H9 (cell line): ENCODE results near the gene SPEG. TPM values are rescaled to one million over a fixed set of nuclear protein-coding genes. Genes with fewer than 3 reads are reported as not detected.
A peak's percentile ranks its signal among the peaks of the same experiment; 100 is the strongest.

Experiments used
- DNase-seq: peaks from one replicate; pipeline ENCODE4 v3.0.0-alpha.2; 2017
- H2AFZ ChIP-seq: one replicate; pipeline ENCODE4 v1.6.1; 2013; ENCODE audit warnings: mild to moderate bottlenecking, low read length, control low read depth, moderate library complexity
- H2AK5ac ChIP-seq: 2 replicates; pipeline ENCODE4 v1.6.1; 2013; ENCODE audit warnings: low read length, control low read depth, mixed read lengths; ENCODE audit not compliant: insufficient read length
- H2BK120ac ChIP-seq: one replicate; pipeline ENCODE4 v1.6.1; 2013; ENCODE audit warnings: low read depth, mild to moderate bottlenecking, low read length, control low read depth, inconsistent platforms; ENCODE audit not compliant: poor library complexity, severe bottlenecking
- H2BK12ac ChIP-seq: 2 replicates; pipeline ENCODE4 v1.6.1; 2013; ENCODE audit warnings: low read length, control low read depth, mixed read lengths, low read depth; ENCODE audit not compliant: insufficient read length
- H2BK15ac ChIP-seq: 2 replicates; pipeline ENCODE4 v1.6.1; 2013; ENCODE audit warnings: low read depth, low read length, control low read depth
- H2BK20ac ChIP-seq: one replicate; pipeline ENCODE4 v1.6.1; 2013; ENCODE audit warnings: low read depth, mild to moderate bottlenecking, low read length, control low read depth, inconsistent platforms; ENCODE audit not compliant: poor library complexity, severe bottlenecking
- H2BK5ac ChIP-seq: 2 replicates; pipeline ENCODE4 v1.6.1; 2013; ENCODE audit warnings: low read length, control low read depth, mixed read lengths; ENCODE audit not compliant: insufficient read length
- H3K14ac ChIP-seq: 2 replicates; pipeline ENCODE4 v1.6.1; 2013; ENCODE audit warnings: low read length, control low read depth; ENCODE audit not compliant: insufficient read depth
- H3K18ac ChIP-seq: 2 replicates; pipeline ENCODE4 v1.6.1; 2013; ENCODE audit warnings: low read depth, mild to moderate bottlenecking, mixed read lengths, low read length, control low read depth; ENCODE audit not compliant: insufficient read length
- H3K23ac ChIP-seq: 2 replicates; pipeline ENCODE4 v1.6.1; 2013; ENCODE audit warnings: low read length, control low read depth, mixed read lengths, low read depth; ENCODE audit not compliant: insufficient read length
- H3K23me2 ChIP-seq: 2 replicates; pipeline ENCODE4 v1.6.1; 2013; ENCODE audit warnings: low read depth, mild to moderate bottlenecking, mixed read lengths, low read length, control low read depth; ENCODE audit not compliant: insufficient read length, poor library complexity, severe bottlenecking
- H3K27ac ChIP-seq: 2 replicates; pipeline ENCODE4 v1.5.1; 2013; ENCODE audit warnings: low read length, control low read depth, mixed read lengths, low read depth; ENCODE audit not compliant: insufficient read length
- H3K27me3 ChIP-seq: 2 replicates; pipeline ENCODE4 v1.6.1; 2013; ENCODE audit warnings: low read length, control low read depth, inconsistent platforms; ENCODE audit not compliant: insufficient read depth
- H3K4ac ChIP-seq: 2 replicates; pipeline ENCODE4 v1.6.1; 2013; ENCODE audit warnings: low read depth, mild to moderate bottlenecking, control low read depth, inconsistent platforms, low read length, moderate library complexity
- H3K4me1 ChIP-seq: 2 replicates; pipeline ENCODE4 v1.6.1; 2013; ENCODE audit warnings: low read length, control low read depth, inconsistent platforms; ENCODE audit not compliant: insufficient read depth
- H3K4me2 ChIP-seq: 2 replicates; pipeline ENCODE4 v1.6.1; 2013; ENCODE audit warnings: low read length, control low read depth, mixed read lengths; ENCODE audit not compliant: insufficient read length, insufficient read depth
- H3K56ac ChIP-seq: 2 replicates; pipeline ENCODE4 v1.6.1; 2013; ENCODE audit warnings: low read depth, mild to moderate bottlenecking, mixed read lengths, low read length, control low read depth; ENCODE audit not compliant: insufficient read length
- H3K79me1 ChIP-seq: 2 replicates; pipeline ENCODE4 v1.6.1; 2013; ENCODE audit warnings: low read depth, mild to moderate bottlenecking, moderate library complexity, low read length, control low read depth, inconsistent platforms; ENCODE audit not compliant: insufficient read depth, poor library complexity, severe bottlenecking
- H3K79me2 ChIP-seq: 2 replicates; pipeline ENCODE4 v1.6.1; 2013; ENCODE audit warnings: low read length, control low read depth, inconsistent platforms; ENCODE audit not compliant: insufficient read depth
- H3K9ac ChIP-seq: 2 replicates; pipeline ENCODE4 v1.6.1; 2013; ENCODE audit warnings: low read length, control low read depth, mixed read lengths; ENCODE audit not compliant: insufficient read length; ENCODE audit errors: extremely low read depth
- H3K9me3 ChIP-seq: one replicate; pipeline ENCODE4 v1.6.1; 2013; ENCODE audit warnings: low read depth, low read length, inconsistent platforms; ENCODE audit not compliant: control insufficient read depth
- H3T11ph ChIP-seq: one replicate; pipeline ENCODE4 v1.6.1; 2013; ENCODE audit warnings: mild to moderate bottlenecking, low read length, control low read depth, inconsistent platforms
- H4K20me1 ChIP-seq: one replicate; pipeline ENCODE4 v1.6.1; 2013; ENCODE audit not compliant: control insufficient read depth, insufficient read length, insufficient read depth
- H4K5ac ChIP-seq: 2 replicates; pipeline ENCODE4 v1.6.1; 2013; ENCODE audit warnings: low read depth, mild to moderate bottlenecking, mixed read lengths, low read length, control low read depth; ENCODE audit not compliant: insufficient read length
- H4K8ac ChIP-seq: replicated peaks from 2 replicates; pipeline ENCODE4 v1.6.1; 2013; ENCODE audit warnings: low read length, control low read depth, mixed read lengths, low read depth; ENCODE audit not compliant: insufficient read length
- H4K91ac ChIP-seq: 2 replicates; pipeline ENCODE4 v1.6.1; 2013; ENCODE audit warnings: low read depth, mild to moderate bottlenecking, moderate library complexity, mixed read lengths, low read length, control low read depth; ENCODE audit not compliant: insufficient read length
- H3K27ac Mint-ChIP-seq, 3 experiments: 2 replicates in 2 of 3; 3 replicates in 1 of 3; pipeline ENCODE4 v1.8.0; 2020 to 2021; ENCODE audit warnings: mixed read lengths in 3 of 3, mild to moderate bottlenecking in 1 of 3, moderate library complexity in 1 of 3
- H3K27me3 Mint-ChIP-seq: 2 replicates; pipeline ENCODE4 v1.8.0; 2021; ENCODE audit warnings: low read depth, mild to moderate bottlenecking, moderate library complexity, mixed read lengths
- H3K36me3 Mint-ChIP-seq, 3 experiments: 2 replicates in 2 of 3; 3 replicates in 1 of 3; pipeline ENCODE4 v1.8.0; 2020 to 2021; ENCODE audit warnings: low read depth in 3 of 3, mixed read lengths in 3 of 3; ENCODE audit not compliant: insufficient read depth in 1 of 3
- H3K4me1 Mint-ChIP-seq, 2 experiments: 2 replicates each; pipeline ENCODE4 v1.8.0; 2020; ENCODE audit warnings: mixed read lengths in 2 of 2
- H3K4me3 Mint-ChIP-seq, 2 experiments: 2 replicates in 1 of 2; 3 replicates in 1 of 2; pipeline ENCODE4 v1.8.0; 2020 to 2021; ENCODE audit warnings: mild to moderate bottlenecking in 2 of 2, mixed read lengths in 2 of 2, moderate library complexity in 1 of 2
- H3K9me3 Mint-ChIP-seq, 2 experiments: 2 replicates in 1 of 2; 3 replicates in 1 of 2; pipeline ENCODE4 v1.8.0; 2020; ENCODE audit warnings: mild to moderate bottlenecking in 2 of 2, mixed read lengths in 2 of 2, moderate library complexity in 1 of 2
- CTCF ChIP-seq: fragments of 200-600 bp; sonication (generic); conservative IDR thresholded peaks from 3 replicates; pipeline ENCODE4 v1.8.0; 2021; ENCODE audit warnings: antibody characterized with exemption, mild to moderate bottlenecking
- WGBS: extraction: QIAGEN DNeasy Blood & Tissue Kit; methylation state at CpG from one replicate; pipeline ENCODE4 v1.1.7; 2013; ENCODE audit warnings: missing lambda C conversion rate, low lambda C conversion rate, mixed read lengths; ENCODE audit not compliant: insufficient read length; ENCODE audit errors: extremely low coverage; 5-methylcytosine and 5-hydroxymethylcytosine counted together
- total RNA-seq: library from RNA; stranded (reverse); gene quantifications from 2 replicates; pipeline ENCODE4 v1.2.1, GENCODE V29; 2021

Gene SPEG
- total RNA-seq, 1 experiment from 2014 or later, result 23.7 TPM

- Histone ChIP-seq H3K79me1 (no peaks in the 10 kb centered on the region), H3K23ac (no peak overlapping the region), H2BK5ac (no peak overlapping the region), H4K20me1 (no peaks in the 10 kb centered on the region), H3K23me2 (no peaks in the 10 kb centered on the region), H3K9ac (no peak overlapping the region), H3K18ac (no peak overlapping the region), H3K4me1 (no peaks in the 10 kb centered on the region; the same call in 1 of the 2 replicates), H3K27ac (no peak overlapping the region), H3K14ac (no peak overlapping the region), H4K91ac (no peak overlapping the region), H2AK5ac (no peak overlapping the region), H2BK12ac (no peak overlapping the region), H2BK20ac (no peak overlapping the region), H2BK15ac (no peak overlapping the region), H4K5ac (no peak overlapping the region), H3T11ph (no peak overlapping the region), H2BK120ac (no peak overlapping the region), H3K9me3 (no peaks in the 10 kb centered on the region), H3K4ac (no peak overlapping the region), H2AFZ (no peak overlapping the region), H3K56ac (no peak overlapping the region), H3K27me3 (no peaks in the 10 kb centered on the region), H3K79me2 (no peaks in the 10 kb centered on the region), H3K4me2 (no peak overlapping the region), H4K8ac (no peak overlapping the region)
- Mint-ChIP-seq H3K4me1 (peaks cover 37 to 41% of the 10 kb centered on the region in 2 experiments), H3K27ac (peak overlapping the region in 1 of 3 experiments; percentile 16; a peak in 1 of 7 replicates), H3K36me3 (peaks cover 6 to 13% (median 9%) of the 10 kb centered on the region in 3 experiments), H3K9me3 (no peaks in the 10 kb centered on the region; a peak in 1 of 5 replicates), H3K4me3 (no peak overlapping the region; a peak in 1 of 5 replicates), H3K27me3 (peaks cover 4% of the 10 kb centered on the region)
- TF ChIP-seq CTCF, result no peak
- DNase-seq, result no peak
- WGBS, result no CpG with 5 or more reads among the region's 8 CpGs
Measured at GRCh38 chr2:219458996-219459395, 24.4 kb downstream of the SPEG start.
